Upper lobe of left lung (tissue), 6 donors: ENCODE data around the gene PROSER2. TPM values are rescaled to one million over a fixed set of nuclear protein-coding genes. Genes with fewer than 3 reads are reported as not detected.

Experiments used
- ATAC-seq, 2 donors: fragments of 200-7000 bp; cut with Tn5 transposase; one replicate each; pipeline ENCODE4 v1.9.1; 2022; ENCODE audit warnings: mild to moderate bottlenecking in 2 of 2, moderate library complexity in 2 of 2; ENCODE audit not compliant: low FRiP score in 2 of 2
- DNase-seq, 2 donors: peaks; one replicate each; pipeline ENCODE4 v3.0.0-alpha.2; 2019 to 2020
- H3K27ac ChIP-seq, 4 donors: fragments of 200-600 bp; sonication (generic); one replicate each; pipeline ENCODE4 v1.5.1; 2016 to 2019
- H3K27me3 ChIP-seq, 4 donors: fragments of 200-600 bp; sonication (generic); one replicate each; pipeline ENCODE4 v1.5.1; 2017 to 2019
- H3K36me3 ChIP-seq, 4 donors: fragments of 200-600 bp; sonication (generic); one replicate each; pipeline ENCODE4 v1.5.1; 2016 to 2019
- H3K4me1 ChIP-seq, 4 donors: fragments of 200-600 bp; sonication (generic); one replicate each; pipeline ENCODE4 v1.5.1; 2018 to 2019
- H3K4me3 ChIP-seq, 4 donors: fragments of 200-600 bp; sonication (generic); one replicate each; pipeline ENCODE4 v1.5.1; 2017 to 2019; ENCODE audit warnings: mild to moderate bottlenecking in 2 of 4, moderate library complexity in 1 of 4
- H3K9me3 ChIP-seq, 4 donors: fragments of 200-600 bp; sonication (generic); one replicate each; pipeline ENCODE4 v1.5.1; 2018 to 2019
- EP300 ChIP-seq, 4 donors: sonication (generic); formaldehyde crosslinking; IDR thresholded peaks; one replicate each; pipeline ENCODE4 v1.5.1; 2017; ENCODE audit warnings: antibody characterized with exemption in 4 of 4, control low read depth in 2 of 4
- POLR2A ChIP-seq, 4 donors: fragments of 450-650 bp; IDR thresholded peaks; one replicate each; pipeline ENCODE4 v1.5.1; 2016 to 2017; ENCODE audit warnings: antibody characterized with exemption in 4 of 4, mild to moderate bottlenecking in 2 of 4
- POLR2AphosphoS5 ChIP-seq, 2 donors: sonication (generic); formaldehyde crosslinking; IDR thresholded peaks; one replicate each; pipeline ENCODE4 v1.5.1; 2017; ENCODE audit warnings: antibody characterized with exemption in 2 of 2
- WGBS, 2 donors: methylation state at CpG; one replicate each; pipeline ENCODE4 v1.1.5; 2017 to 2018; 5-methylcytosine and 5-hydroxymethylcytosine counted together
- total RNA-seq, 6 donors: library from RNA; depleted of rRNA in 4 of 6; stranded (reverse); fragments of >200 nt in 4 of 6; gene quantifications; one replicate each; pipeline versions ENCODE4 v1.1.0 to v1.2.1, GENCODE V29; 2016 to 2021
- TF ChIP-seq, protein P1 (sequence below), 6 experiments: fragments of 450-650 bp in 4 of 6; fragments of 200-600 bp in 2 of 6; sonication (generic) in 2 of 6; IDR thresholded peaks; one replicate each; pipeline ENCODE4 v1.5.1; 2016 to 2019; ENCODE audit warnings: antibody characterized with exemption in 6 of 6
- donor health status: DM: no; HTN: no; CAD: no; lungs with moderate emphysema.
- donor health status: DM: no; HTN: yes; CAD: no; lungs with severe emphysema.

Gene PROSER2, protein sequence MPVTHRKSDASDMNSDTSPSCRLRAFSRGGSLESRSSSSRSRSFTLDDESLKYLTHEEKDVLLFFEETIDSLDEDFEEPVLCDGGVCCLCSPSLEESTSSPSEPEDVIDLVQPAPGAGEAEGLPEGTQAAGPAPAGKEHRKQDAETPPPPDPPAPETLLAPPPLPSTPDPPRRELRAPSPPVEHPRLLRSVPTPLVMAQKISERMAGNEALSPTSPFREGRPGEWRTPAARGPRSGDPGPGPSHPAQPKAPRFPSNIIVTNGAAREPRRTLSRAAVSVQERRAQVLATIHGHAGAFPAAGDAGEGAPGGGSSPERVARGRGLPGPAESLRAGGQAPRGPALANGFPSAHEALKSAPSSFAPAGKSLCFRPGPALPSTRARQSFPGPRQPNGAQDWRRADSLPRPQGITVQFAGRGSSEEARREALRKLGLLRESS
- 10 to 100 TPM; 19.8 to 64.5 (median 24.7) TPM for total RNA-seq

DNA sequence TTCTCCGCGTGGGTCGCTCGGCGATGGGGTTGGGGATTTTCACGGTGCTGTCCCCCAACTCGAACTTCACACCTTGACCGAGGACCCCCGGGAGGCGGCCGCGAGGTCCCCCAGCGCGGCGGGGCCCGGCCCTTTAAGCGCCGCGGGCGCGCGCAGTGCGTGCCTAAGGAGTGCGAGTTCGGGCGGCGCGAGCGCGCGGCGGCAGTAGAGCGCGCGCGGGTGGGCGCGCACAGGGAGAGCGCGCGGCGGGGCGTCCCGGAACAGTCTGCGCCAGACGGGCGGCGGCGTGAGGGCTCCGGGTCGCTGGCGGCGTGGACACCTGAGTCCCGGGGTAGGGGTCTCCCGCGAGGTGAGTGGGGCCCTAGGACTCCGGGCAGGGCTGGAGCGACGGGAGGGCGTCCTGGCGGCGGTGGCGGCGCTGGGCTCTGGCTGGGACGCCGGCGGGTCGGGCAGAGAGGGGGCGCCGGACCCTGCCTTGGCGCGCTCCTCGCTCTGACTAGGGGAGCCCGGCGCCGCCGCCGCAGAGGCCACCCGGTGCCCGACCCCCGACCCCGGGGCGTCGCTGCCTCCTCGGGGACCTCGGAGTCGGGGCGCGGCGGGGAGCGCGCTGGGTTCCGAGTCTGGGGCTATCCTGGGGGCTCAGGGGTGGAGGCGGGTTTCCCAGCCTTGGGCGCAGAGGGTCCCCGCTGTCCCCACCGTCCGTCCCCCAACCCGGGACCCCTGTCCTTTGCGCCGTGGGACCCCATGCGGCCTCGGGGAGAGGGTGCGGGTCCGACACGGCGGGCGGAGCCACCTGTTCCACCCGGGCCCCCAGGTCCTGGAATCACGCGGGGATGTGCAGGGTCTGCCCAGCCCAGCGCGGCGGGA lies at the start of gene PROSER2:
TSS of gene PROSER2 (plus strand) at position 235 of the 867 bp plus-strand sequence. CDS start 28,722 bp downstream, outside the sequence.
- Histone ChIP-seq H3K27ac (peak within 1 kb of the TSS; percentile 86 to 90 (median 90)), H3K9me3 (no peaks in the 10 kb centered on the region), H3K36me3 (no peaks in the 10 kb centered on the region), H3K27me3 (peaks cover 0 to 8% (median 0%) of the 10 kb centered on the region in 4 donors), H3K4me1 (peaks cover 0 to 36% (median 12%) of the 10 kb centered on the region in 4 donors), H3K4me3 (peak within 1 kb of the TSS; percentile 55 to 85 (median 84))
- WGBS, 2 donors = 2% methylated on average over 20 to 60 of the region's 114 CpGs
- peak; percentile 64 to 95 for DNase-seq
- ATAC-seq = peak; percentile 74 to 95
- TF ChIP-seq EP300 (IDR thresholded peaks at IDR 0.05) (no peak), POLR2AphosphoS5 (IDR thresholded peaks at IDR 0.05) (peak; percentile 61 to 76), POLR2A (IDR thresholded peaks at IDR 0.05) (peak in 3 of 4 donors; percentile 42 to 93 (median 89))
- TF ChIP-seq, protein P1, sequence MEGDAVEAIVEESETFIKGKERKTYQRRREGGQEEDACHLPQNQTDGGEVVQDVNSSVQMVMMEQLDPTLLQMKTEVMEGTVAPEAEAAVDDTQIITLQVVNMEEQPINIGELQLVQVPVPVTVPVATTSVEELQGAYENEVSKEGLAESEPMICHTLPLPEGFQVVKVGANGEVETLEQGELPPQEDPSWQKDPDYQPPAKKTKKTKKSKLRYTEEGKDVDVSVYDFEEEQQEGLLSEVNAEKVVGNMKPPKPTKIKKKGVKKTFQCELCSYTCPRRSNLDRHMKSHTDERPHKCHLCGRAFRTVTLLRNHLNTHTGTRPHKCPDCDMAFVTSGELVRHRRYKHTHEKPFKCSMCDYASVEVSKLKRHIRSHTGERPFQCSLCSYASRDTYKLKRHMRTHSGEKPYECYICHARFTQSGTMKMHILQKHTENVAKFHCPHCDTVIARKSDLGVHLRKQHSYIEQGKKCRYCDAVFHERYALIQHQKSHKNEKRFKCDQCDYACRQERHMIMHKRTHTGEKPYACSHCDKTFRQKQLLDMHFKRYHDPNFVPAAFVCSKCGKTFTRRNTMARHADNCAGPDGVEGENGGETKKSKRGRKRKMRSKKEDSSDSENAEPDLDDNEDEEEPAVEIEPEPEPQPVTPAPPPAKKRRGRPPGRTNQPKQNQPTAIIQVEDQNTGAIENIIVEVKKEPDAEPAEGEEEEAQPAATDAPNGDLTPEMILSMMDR (IDR thresholded peaks at IDR 0.05) = peak in 1 of 6 experiments; percentile 13

DNA sequence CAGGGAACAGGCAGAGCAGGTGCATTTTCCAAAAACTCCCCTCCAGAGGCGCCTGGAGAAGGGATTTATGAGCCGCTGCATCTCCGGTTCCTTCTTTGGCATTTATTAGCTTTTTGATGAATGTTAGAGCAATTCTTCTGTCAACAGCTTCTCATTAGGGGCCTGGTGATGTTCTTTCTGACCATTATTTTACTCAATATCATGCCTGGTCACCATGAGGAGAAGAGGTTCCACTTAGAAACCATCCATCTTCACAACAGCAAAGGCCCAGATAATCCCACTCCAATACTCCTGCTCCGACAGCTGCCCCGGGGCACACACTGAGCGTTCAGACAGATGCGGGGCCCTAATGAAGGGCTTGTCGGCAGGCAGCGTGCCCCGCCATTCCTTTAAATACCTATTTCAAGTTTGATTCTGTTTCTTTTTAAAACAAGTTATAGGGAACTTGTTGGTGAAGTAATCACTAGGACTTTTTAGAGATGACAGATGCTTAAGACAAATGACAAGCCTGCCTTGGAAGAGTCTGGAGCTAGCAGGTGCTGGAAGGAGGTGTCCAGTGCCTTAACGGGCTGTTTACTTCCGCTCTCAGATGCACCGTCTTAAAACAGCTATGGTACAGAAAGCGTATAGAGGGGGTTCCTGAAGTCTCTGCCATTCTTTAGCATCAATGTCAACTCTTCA lies 49.3 kb upstream of the PROSER2 start:
- no peaks in the 10 kb centered on the region for H3K4me1 ChIP-seq
- ATAC-seq (no peak), DNase-seq (no peak)
- no peaks in the 10 kb centered on the region for H3K36me3 ChIP-seq
- 91 to 92% methylated on average over 14 of the region's 14 CpGs for WGBS, 2 donors
- H3K9me3 ChIP-seq = no peaks in the 10 kb centered on the region
- no peak overlapping the region for H3K27ac ChIP-seq
- TF ChIP-seq, protein P1 (IDR thresholded peaks at IDR 0.05) = no peak
- TF ChIP-seq POLR2A (IDR thresholded peaks at IDR 0.05) (no peak), EP300 (IDR thresholded peaks at IDR 0.05) (no peak), POLR2AphosphoS5 (IDR thresholded peaks at IDR 0.05) (no peak)
- no peak overlapping the region for H3K4me3 ChIP-seq
- no peaks in the 10 kb centered on the region for H3K27me3 ChIP-seq

DNA sequence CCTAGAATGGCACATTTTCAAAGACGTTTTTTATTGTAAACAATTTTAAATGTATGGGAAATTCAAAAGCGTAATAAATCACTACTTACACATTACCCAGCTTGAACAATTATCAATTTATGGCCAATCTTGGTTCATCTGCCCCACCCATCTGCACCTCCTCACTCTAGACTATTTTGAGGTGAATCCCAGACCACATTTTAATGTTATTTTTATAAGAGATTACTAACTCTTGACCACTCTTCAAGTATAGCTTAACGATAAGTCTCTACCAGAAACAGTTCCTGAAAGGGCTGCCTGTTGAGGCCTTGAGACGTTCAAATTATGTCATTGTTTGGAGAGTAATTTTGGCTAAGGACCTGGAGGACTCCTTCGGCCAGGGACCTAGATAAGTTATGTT lies 47.7 kb upstream of the PROSER2 start:
- H3K9me3 ChIP-seq = no peaks in the 10 kb centered on the region
- H3K36me3 ChIP-seq = no peaks in the 10 kb centered on the region
- DNase-seq = no peak
- TF ChIP-seq POLR2A (IDR thresholded peaks at IDR 0.05) = no peak
- TF ChIP-seq, protein P1 (IDR thresholded peaks at IDR 0.05) = no peak
- no peak for TF ChIP-seq EP300 (IDR thresholded peaks at IDR 0.05)
- TF ChIP-seq POLR2AphosphoS5 (IDR thresholded peaks at IDR 0.05) = no peak
- WGBS, 2 donors = 54 to 61% methylated on average over 5 of the region's 5 CpGs
- no peak for ATAC-seq
- H3K27me3 ChIP-seq = no peaks in the 10 kb centered on the region
- no peaks in the 10 kb centered on the region for H3K4me1 ChIP-seq
- H3K27ac ChIP-seq = no peak overlapping the region
- no peak overlapping the region for H3K4me3 ChIP-seq

DNA sequence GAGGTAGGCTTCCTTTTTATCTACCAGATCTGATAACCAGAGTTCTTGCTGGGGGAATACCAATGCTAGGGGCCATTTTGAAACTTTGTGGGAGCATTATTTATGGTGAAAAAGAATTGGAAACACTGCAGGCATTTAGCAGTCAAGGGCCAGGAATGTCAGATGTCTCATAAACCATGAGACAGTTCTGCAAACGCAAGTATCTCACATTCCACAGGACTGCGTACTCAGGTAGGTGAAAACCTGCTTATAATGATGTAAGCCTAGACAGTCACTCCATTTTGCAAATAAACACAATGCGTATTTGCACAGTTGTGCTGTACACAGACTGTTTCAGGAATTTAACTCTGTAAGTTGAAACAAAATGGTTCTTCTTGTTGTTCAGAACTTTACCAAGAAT lies 47.1 kb upstream of the PROSER2 start:
- no peak for DNase-seq
- Histone ChIP-seq H3K4me3 (no peak overlapping the region), H3K27ac (no peak overlapping the region), H3K9me3 (no peaks in the 10 kb centered on the region), H3K36me3 (no peaks in the 10 kb centered on the region), H3K4me1 (no peaks in the 10 kb centered on the region), H3K27me3 (no peaks in the 10 kb centered on the region)
- TF ChIP-seq, protein P1 (IDR thresholded peaks at IDR 0.05) = no peak
- TF ChIP-seq POLR2AphosphoS5 (IDR thresholded peaks at IDR 0.05) = no peak
- TF ChIP-seq POLR2A (IDR thresholded peaks at IDR 0.05) = no peak
- TF ChIP-seq EP300 (IDR thresholded peaks at IDR 0.05) = no peak
- WGBS, 2 donors = 86 to 90% methylated on average over 3 of the region's 3 CpGs
- no peak for ATAC-seq
